Glutamatergic neuron (in vitro differentiated cells): ENCODE data around the gene ECHS1. TPM values are rescaled to one million over a fixed set of nuclear protein-coding genes. Genes with fewer than 3 reads are reported as not detected.

ENCODE experiments used
- DNase-seq: peaks from one replicate; pipeline ENCODE4 v3.0.0; 2022
- H3K27ac Mint-ChIP-seq: one replicate; pipeline ENCODE4 v1.8.0; 2020; ENCODE audit warnings: mild to moderate bottlenecking, mixed read lengths, inconsistent platforms; ENCODE audit not compliant: unreplicated experiment
- H3K27me3 Mint-ChIP-seq: one replicate; pipeline ENCODE4 v1.8.0; 2020; ENCODE audit warnings: mild to moderate bottlenecking, moderate library complexity, mixed read lengths, inconsistent platforms; ENCODE audit not compliant: unreplicated experiment
- H3K36me3 Mint-ChIP-seq: one replicate; pipeline ENCODE4 v1.8.0; 2020; ENCODE audit warnings: mild to moderate bottlenecking, mixed read lengths, inconsistent platforms; ENCODE audit not compliant: unreplicated experiment
- H3K4me1 Mint-ChIP-seq: one replicate; pipeline ENCODE4 v1.8.0; 2020; ENCODE audit warnings: mild to moderate bottlenecking, low read depth, mixed read lengths, inconsistent platforms; ENCODE audit not compliant: unreplicated experiment
- H3K4me3 Mint-ChIP-seq: one replicate; pipeline ENCODE4 v1.8.0; 2020; ENCODE audit warnings: mild to moderate bottlenecking, mixed read lengths, inconsistent platforms; ENCODE audit not compliant: unreplicated experiment
- H3K9me3 Mint-ChIP-seq: one replicate; pipeline ENCODE4 v1.8.0; 2020; ENCODE audit warnings: mild to moderate bottlenecking, moderate library complexity, mixed read lengths, inconsistent platforms; ENCODE audit not compliant: unreplicated experiment
- total RNA-seq: library from RNA; stranded (reverse); fragmentation: NEBNext Ultra II Directional; extraction: Animal tissue kit (Norgen Biotek cat#: 25700); gene quantifications from one replicate; pipeline ENCODE4 v1.2.1, GENCODE V29; 2021; ENCODE audit not compliant: unreplicated experiment
- TF ChIP-seq, protein P1 (sequence below): fragments of 200-600 bp; sonication (generic); IDR thresholded peaks from one replicate; pipeline ENCODE4 v1.5.0; 2021; ENCODE audit not compliant: partially characterized antibody, unreplicated experiment

Gene ECHS1
- total RNA-seq, 1 donor from 2014 or later = 64.2 TPM

DNA sequence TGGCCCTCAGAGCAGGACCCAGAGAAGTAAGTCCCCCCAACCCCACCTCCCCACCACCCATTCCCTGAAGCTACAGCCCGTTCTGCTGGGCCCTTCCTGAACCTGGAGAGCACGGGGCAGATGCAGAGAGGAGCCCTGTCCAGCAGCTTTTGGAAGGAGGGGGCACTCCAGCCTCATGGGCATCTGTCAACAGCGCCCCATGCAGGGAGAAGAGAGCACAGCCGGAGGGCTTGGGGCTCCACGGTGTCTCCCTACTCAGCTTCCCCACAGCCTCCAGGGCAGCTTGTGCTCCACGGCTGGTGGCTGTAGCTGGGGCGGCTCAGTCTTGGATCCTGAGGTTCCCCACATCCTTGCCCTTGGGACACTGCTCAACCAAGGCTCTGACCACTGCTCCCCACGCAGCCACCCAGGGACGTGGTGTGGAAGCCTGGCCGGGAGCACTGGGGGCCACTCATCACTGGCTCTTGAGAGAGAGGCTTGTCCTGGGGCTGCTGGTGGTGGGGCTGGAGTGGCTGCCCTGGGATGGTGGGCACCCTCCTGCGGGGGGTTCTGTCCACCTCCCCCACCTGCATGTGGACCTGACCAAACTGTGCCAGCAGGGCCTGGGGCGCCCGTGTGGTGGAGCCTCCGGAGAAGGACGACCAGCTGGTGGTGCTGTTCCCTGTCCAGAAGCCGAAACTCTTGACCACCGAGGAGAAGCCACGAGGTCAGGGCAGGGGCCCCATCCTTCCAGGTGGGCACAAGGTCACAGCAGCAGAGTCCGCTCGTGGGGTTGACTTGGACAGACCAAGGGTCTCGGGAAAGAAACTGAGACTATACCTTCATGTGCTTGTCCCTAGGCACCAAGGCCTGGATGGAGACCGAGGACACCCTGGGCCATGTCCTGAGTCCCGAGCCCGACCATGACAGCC is 21.5 kb downstream of the ECHS1 start:
- no peak for DNase-seq
- no peak overlapping the region for H3K27ac Mint-ChIP-seq
- H3K9me3 Mint-ChIP-seq = no peaks in the 10 kb centered on the region
- no peak overlapping the region for H3K4me3 Mint-ChIP-seq
- H3K27me3 Mint-ChIP-seq = peaks cover 2% of the 10 kb centered on the region
- no peaks in the 10 kb centered on the region for H3K36me3 Mint-ChIP-seq
- no peaks in the 10 kb centered on the region for H3K4me1 Mint-ChIP-seq
- TF ChIP-seq, protein P1, sequence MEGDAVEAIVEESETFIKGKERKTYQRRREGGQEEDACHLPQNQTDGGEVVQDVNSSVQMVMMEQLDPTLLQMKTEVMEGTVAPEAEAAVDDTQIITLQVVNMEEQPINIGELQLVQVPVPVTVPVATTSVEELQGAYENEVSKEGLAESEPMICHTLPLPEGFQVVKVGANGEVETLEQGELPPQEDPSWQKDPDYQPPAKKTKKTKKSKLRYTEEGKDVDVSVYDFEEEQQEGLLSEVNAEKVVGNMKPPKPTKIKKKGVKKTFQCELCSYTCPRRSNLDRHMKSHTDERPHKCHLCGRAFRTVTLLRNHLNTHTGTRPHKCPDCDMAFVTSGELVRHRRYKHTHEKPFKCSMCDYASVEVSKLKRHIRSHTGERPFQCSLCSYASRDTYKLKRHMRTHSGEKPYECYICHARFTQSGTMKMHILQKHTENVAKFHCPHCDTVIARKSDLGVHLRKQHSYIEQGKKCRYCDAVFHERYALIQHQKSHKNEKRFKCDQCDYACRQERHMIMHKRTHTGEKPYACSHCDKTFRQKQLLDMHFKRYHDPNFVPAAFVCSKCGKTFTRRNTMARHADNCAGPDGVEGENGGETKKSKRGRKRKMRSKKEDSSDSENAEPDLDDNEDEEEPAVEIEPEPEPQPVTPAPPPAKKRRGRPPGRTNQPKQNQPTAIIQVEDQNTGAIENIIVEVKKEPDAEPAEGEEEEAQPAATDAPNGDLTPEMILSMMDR = no peak

GRCh38 chr10:133350950-133351329 is 22.2 kb downstream of the ECHS1 start:
- Mint-ChIP-seq H3K4me3 (no peak overlapping the region), H3K36me3 (no peaks in the 10 kb centered on the region), H3K27me3 (peaks cover 2% of the 10 kb centered on the region), H3K4me1 (no peaks in the 10 kb centered on the region), H3K27ac (no peak overlapping the region), H3K9me3 (no peaks in the 10 kb centered on the region)
- DNase-seq = no peak
- TF ChIP-seq, protein P1 = no peak

GRCh38 chr10:133350283-133350949 is 22.7 kb downstream of the ECHS1 start:
- TF ChIP-seq, protein P1 = no peak
- Mint-ChIP-seq H3K36me3 (peaks cover 3% of the 10 kb centered on the region), H3K9me3 (peaks cover 2% of the 10 kb centered on the region), H3K27me3 (peaks cover 3% of the 10 kb centered on the region), H3K4me1 (no peaks in the 10 kb centered on the region), H3K4me3 (no peak overlapping the region), H3K27ac (no peak overlapping the region)
- DNase-seq = no peak

- peaks cover 3% of the 10 kb centered on the region for H3K9me3 Mint-ChIP-seq
Measured at GRCh38 chr10:133349577-133350011, 23.6 kb downstream of the ECHS1 start.

More at GRCh38 chr10:133349577-133350011, 23.6 kb downstream of the ECHS1 start:
- peaks cover 10% of the 10 kb centered on the region for H3K36me3 Mint-ChIP-seq
- no peak overlapping the region for H3K27ac Mint-ChIP-seq
- DNase-seq = no peak
- no peaks in the 10 kb centered on the region for H3K4me1 Mint-ChIP-seq
- no peak overlapping the region for H3K4me3 Mint-ChIP-seq
- peaks cover 9% of the 10 kb centered on the region for H3K27me3 Mint-ChIP-seq
- TF ChIP-seq, protein P1 = no peak
